ACC112 (cell line): Measurements from ENCODE around the gene GPR18.
"Not testable (repeated sequence)": the region's sequence is repeated elsewhere in the genome, so short reads cannot be mapped to it uniquely, and the experiment has no call there.

ENCODE experiments used
- H2AFZ ChIP-seq: fragments of 200-600 bp; sonication (generic); one replicate; pipeline ENCODE4 v1.6.0; 2017; ENCODE audit warnings: antibody characterized with exemption, low read length; ENCODE audit not compliant: unreplicated experiment
- H3K27ac ChIP-seq: fragments of 200-600 bp; sonication (generic); 2 replicates; pipeline ENCODE4 v1.5.1; 2014; ENCODE audit warnings: low read depth, mild to moderate bottlenecking, antibody characterized with exemption, low read length, moderate library complexity
- H3K27me3 ChIP-seq: fragments of 200-600 bp; sonication (generic); 2 replicates; pipeline ENCODE4 v1.6.1; 2014; ENCODE audit warnings: mild to moderate bottlenecking, antibody characterized with exemption, low read length, moderate library complexity, mixed read lengths; ENCODE audit not compliant: insufficient read depth
- H3K36me3 ChIP-seq: fragments of 200-600 bp; sonication (generic); 2 replicates; pipeline ENCODE4 v1.6.1; 2016; ENCODE audit warnings: mild to moderate bottlenecking, antibody characterized with exemption, low read length, moderate library complexity, mixed read lengths; ENCODE audit not compliant: insufficient read depth
- H3K4me1 ChIP-seq: fragments of 200-600 bp; sonication (generic); one replicate; pipeline ENCODE4 v1.6.1; 2016; ENCODE audit warnings: low read length, mixed read lengths; ENCODE audit not compliant: insufficient read depth, unreplicated experiment, control insufficient read depth
- H3K4me3 ChIP-seq: fragments of 200-600 bp; sonication (generic); 2 replicates; pipeline ENCODE4 v1.5.1; 2014; ENCODE audit warnings: mild to moderate bottlenecking, low read depth, low read length
- H3K79me2 ChIP-seq: fragments of 200-600 bp; sonication (generic); one replicate; pipeline ENCODE4 v1.6.0; 2016; ENCODE audit warnings: low read length; ENCODE audit not compliant: control insufficient read depth, unreplicated experiment, insufficient read depth

GPR18 gene

GRCh38 chr13:99218969-99219368 lies 39.2 kb downstream of the GPR18 start:
- no peaks in the 10 kb centered on the region for H3K27me3 ChIP-seq
- H2AFZ ChIP-seq, result no peak overlapping the region
- no peak overlapping the region for H3K4me3 ChIP-seq
- no peak overlapping the region for H3K27ac ChIP-seq
- H3K36me3 ChIP-seq, result peaks cover 16% of the 10 kb centered on the region
- H3K79me2 ChIP-seq, result peaks cover 54% of the 10 kb centered on the region
- H3K4me1 ChIP-seq, result no peaks in the 10 kb centered on the region

GRCh38 chr13:99218545-99218944 lies 39.6 kb downstream of the GPR18 start:
- no peaks in the 10 kb centered on the region for H3K27me3 ChIP-seq
- H3K36me3 ChIP-seq, result peaks cover 16% of the 10 kb centered on the region
- no peak overlapping the region for H3K4me3 ChIP-seq
- H2AFZ ChIP-seq, result no peak overlapping the region
- peaks cover 51% of the 10 kb centered on the region for H3K79me2 ChIP-seq
- H3K4me1 ChIP-seq, result no peaks in the 10 kb centered on the region
- H3K27ac ChIP-seq, result no peak overlapping the region

GRCh38 chr13:99218126-99218525 lies 40.1 kb downstream of the GPR18 start:
- H3K27ac ChIP-seq, result no peak overlapping the region
- no peaks in the 10 kb centered on the region for H3K27me3 ChIP-seq
- H3K4me3 ChIP-seq, result no peak overlapping the region
- no peaks in the 10 kb centered on the region for H3K4me1 ChIP-seq
- peaks cover 16% of the 10 kb centered on the region for H3K36me3 ChIP-seq
- H3K79me2 ChIP-seq, result peaks cover 51% of the 10 kb centered on the region
- H2AFZ ChIP-seq, result no peak overlapping the region

DNA sequence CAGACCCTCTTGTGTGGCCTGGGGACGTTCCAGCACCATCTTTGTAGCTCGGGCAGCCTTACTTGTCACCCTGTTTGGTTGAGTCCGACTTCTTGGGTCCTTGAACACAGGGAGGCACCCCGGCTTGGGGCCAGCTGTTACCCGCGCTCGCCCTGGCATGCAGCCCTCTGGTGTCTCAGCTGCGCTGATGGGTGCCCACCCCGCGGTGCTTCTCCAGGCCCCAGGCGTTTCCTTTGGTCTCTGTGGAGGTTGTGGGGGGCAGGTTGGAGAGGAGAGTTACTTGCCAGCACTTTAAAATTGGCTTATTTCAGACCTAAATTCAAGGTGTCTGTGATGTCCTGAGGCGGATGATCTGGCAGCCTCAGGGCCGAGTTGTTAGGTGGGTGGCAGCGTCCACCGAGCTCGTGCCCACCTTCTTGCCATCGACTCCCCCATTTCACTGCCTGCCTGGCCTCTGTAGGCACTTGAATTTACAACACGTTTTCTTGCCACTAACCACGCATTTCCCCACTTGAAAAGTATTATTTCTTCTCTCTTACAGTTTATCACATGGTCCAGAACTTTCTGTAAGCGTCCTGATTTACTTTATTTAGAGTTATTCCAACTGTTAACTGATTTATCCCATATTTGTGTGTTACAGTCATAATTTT lies 40.6 kb downstream of the GPR18 start:
- Histone ChIP-seq H3K36me3 (peaks cover 14% of the 10 kb centered on the region), H3K4me3 (no peak overlapping the region), H2AFZ (no peak overlapping the region), H3K79me2 (peaks cover 55% of the 10 kb centered on the region), H3K27me3 (no peaks in the 10 kb centered on the region), H3K27ac (no peak overlapping the region), H3K4me1 (no peaks in the 10 kb centered on the region)

GRCh38 chr13:99215184-99215830 lies 42.9 kb downstream of the GPR18 start:
- H3K4me1 ChIP-seq, result no peaks in the 10 kb centered on the region

GRCh38 chr13:99214731-99215130 lies 43.4 kb downstream of the GPR18 start:
- peaks cover 55% of the 10 kb centered on the region for H3K79me2 ChIP-seq

More at GRCh38 chr13:99215184-99215830, 42.9 kb downstream of the GPR18 start:
- no peak overlapping the region for H3K27ac ChIP-seq
- H3K79me2 ChIP-seq, result peaks cover 57% of the 10 kb centered on the region
- no peaks in the 10 kb centered on the region for H3K27me3 ChIP-seq
- no peaks in the 10 kb centered on the region for H3K36me3 ChIP-seq
- no peak overlapping the region for H2AFZ ChIP-seq
- H3K4me3 ChIP-seq, result no peak overlapping the region

GRCh38 chr13:99214232-99214631 lies 43.9 kb downstream of the GPR18 start:
- no peak overlapping the region for H3K4me3 ChIP-seq
- H3K27ac ChIP-seq, result no peak overlapping the region
- no peaks in the 10 kb centered on the region for H3K4me1 ChIP-seq

More at GRCh38 chr13:99214731-99215130, 43.4 kb downstream of the GPR18 start:
- H3K27me3 ChIP-seq, result no peaks in the 10 kb centered on the region
- H3K36me3 ChIP-seq, result no peaks in the 10 kb centered on the region
- no peak overlapping the region for H3K27ac ChIP-seq
- H3K4me3 ChIP-seq, result no peak overlapping the region
- H3K4me1 ChIP-seq, result no peaks in the 10 kb centered on the region
- H2AFZ ChIP-seq, result no peak overlapping the region

GRCh38 chr13:99211421-99212035 lies 46.7 kb downstream of the GPR18 start:
- peaks cover 46% of the 10 kb centered on the region for H3K79me2 ChIP-seq
- H2AFZ ChIP-seq, result no peak overlapping the region
- no peaks in the 10 kb centered on the region for H3K27me3 ChIP-seq
- no peak overlapping the region for H3K4me3 ChIP-seq
- H3K4me1 ChIP-seq, result no peaks in the 10 kb centered on the region
- no peaks in the 10 kb centered on the region for H3K36me3 ChIP-seq
- H3K27ac ChIP-seq, result no peak overlapping the region

More at GRCh38 chr13:99214232-99214631, 43.9 kb downstream of the GPR18 start:
- Histone ChIP-seq H2AFZ (no peak overlapping the region), H3K27me3 (no peaks in the 10 kb centered on the region), H3K36me3 (no peaks in the 10 kb centered on the region), H3K79me2 (peaks cover 50% of the 10 kb centered on the region)

DNA sequence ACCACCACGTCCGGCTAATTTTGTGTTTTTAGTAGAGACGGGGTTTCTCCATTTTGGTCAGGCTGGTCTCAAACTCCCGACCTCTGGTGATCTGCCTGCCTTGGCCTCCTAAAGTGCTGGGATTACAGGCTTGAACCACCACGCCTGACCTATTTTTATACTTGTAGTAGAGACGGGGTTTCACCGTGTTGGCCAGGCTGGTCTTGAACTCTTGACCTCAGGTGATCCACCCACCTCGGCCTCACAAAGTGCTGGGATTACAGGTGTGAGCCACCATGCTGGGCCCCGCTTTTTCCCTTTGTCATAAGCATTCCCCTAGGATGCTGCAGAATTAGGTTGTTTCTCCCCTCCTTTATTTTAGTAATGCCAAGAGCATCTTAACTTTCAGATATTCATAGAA lies 47.6 kb downstream of the GPR18 start:
- not testable (repeated sequence) for H3K4me3 ChIP-seq, H3K4me1 ChIP-seq, H3K27me3 ChIP-seq, H3K27ac ChIP-seq, H2AFZ ChIP-seq, H3K36me3 ChIP-seq
- peaks cover 50% of the 10 kb centered on the region for H3K79me2 ChIP-seq

DNA sequence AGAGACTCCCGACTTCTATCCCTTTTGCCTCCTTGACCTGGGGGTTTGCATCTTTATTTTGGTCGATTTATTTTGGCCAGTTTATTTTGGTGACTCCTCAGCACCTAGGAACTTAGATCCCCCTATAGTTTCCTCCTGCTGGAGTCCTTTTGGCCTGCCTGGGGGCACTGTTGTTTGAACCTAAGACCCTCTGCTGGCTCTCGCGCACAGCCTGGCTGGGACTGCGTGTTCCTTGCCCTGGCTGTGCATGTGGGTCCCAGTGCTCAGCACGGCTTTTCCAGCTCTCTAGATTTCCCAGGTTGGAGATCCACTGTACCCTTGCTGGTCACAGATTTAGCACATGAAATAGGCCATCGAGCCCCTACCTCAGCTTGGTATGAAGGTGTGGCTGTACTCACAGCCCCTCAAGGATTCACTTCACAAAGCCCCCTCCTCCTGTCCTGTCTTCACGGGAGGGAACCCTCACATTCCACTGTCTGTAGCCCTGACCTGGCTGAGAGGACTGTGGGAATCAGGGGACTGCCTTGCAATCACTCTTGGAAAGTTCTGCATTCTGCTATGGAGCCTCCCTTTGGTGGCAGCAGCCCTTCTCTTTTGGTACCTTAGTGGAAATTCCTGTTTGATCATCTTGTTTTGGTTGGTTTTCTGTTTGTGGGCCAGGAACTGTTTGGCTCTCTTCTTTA lies 49.2 kb downstream of the GPR18 start:
- no peak overlapping the region for H3K4me3 ChIP-seq
- H3K4me1 ChIP-seq, result no peaks in the 10 kb centered on the region
- H3K79me2 ChIP-seq, result peaks cover 47% of the 10 kb centered on the region

More for the DNA sequence above, 49.2 kb downstream of the GPR18 start:
- no peak overlapping the region for H3K27ac ChIP-seq
- no peaks in the 10 kb centered on the region for H3K27me3 ChIP-seq
- H2AFZ ChIP-seq, result no peak overlapping the region
- H3K36me3 ChIP-seq, result no peaks in the 10 kb centered on the region
